Thyroid gland (tissue), 4 donors: ENCODE data around the gene GOLGA6A.

ENCODE experiments used
- POLR2A ChIP-seq, 2 donors: fragments of 450-650 bp; IDR thresholded peaks; one replicate each; pipeline ENCODE4 v1.6.1; 2017; ENCODE audit warnings: antibody characterized with exemption in 2 of 2, mild to moderate bottlenecking in 2 of 2, moderate library complexity in 1 of 2
- TF ChIP-seq, protein P1 (sequence below), 6 experiments: fragments of 200-600 bp in 3 of 6; fragments of 450-650 bp in 3 of 6; sonication (generic) in 3 of 6; IDR thresholded peaks; one replicate each; pipeline ENCODE4 v1.5.1; 2016 to 2019; ENCODE audit warnings: antibody characterized with exemption in 6 of 6, mild to moderate bottlenecking in 2 of 6, inconsistent platforms in 1 of 6, moderate library complexity in 1 of 6

DNA sequence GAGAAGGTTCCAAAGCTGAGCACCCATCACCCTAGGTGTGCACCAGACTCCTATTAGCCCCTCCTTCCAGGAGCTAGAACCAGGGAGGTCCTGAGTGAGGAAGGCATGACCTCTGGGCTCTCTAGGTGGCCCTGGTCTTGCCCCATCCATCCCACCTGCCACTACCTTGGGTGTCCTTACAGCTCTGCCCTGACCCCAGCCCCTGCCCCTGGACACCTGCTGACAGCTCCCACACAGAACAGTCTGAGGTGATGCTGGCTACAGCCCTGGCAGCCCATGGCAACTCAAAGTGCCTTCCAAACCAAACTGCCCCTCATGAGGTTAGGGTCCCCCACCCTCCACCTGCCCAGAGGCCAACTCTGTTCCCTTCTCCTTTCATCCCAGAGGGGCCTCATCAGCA is 37.2 kb downstream of the GOLGA6A start:
- TF ChIP-seq, protein P1, sequence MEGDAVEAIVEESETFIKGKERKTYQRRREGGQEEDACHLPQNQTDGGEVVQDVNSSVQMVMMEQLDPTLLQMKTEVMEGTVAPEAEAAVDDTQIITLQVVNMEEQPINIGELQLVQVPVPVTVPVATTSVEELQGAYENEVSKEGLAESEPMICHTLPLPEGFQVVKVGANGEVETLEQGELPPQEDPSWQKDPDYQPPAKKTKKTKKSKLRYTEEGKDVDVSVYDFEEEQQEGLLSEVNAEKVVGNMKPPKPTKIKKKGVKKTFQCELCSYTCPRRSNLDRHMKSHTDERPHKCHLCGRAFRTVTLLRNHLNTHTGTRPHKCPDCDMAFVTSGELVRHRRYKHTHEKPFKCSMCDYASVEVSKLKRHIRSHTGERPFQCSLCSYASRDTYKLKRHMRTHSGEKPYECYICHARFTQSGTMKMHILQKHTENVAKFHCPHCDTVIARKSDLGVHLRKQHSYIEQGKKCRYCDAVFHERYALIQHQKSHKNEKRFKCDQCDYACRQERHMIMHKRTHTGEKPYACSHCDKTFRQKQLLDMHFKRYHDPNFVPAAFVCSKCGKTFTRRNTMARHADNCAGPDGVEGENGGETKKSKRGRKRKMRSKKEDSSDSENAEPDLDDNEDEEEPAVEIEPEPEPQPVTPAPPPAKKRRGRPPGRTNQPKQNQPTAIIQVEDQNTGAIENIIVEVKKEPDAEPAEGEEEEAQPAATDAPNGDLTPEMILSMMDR (IDR thresholded peaks at IDR 0.05): no peak
- TF ChIP-seq POLR2A (IDR thresholded peaks at IDR 0.05): no peak
